HG03108 (cell line): ENCODE data around the gene RAB1B.
"Not testable (repeated sequence)": the region's sequence is repeated elsewhere in the genome, so short reads cannot be mapped to it uniquely, and the experiment has no call there.

Experiments used
- ATAC-seq: cut with Tn5 transposase; IDR thresholded peaks from one replicate; pipeline ENCODE4 v1.9.1; 2021; ENCODE audit warnings: moderate library complexity; ENCODE audit not compliant: unreplicated experiment

Gene RAB1B

DNA sequence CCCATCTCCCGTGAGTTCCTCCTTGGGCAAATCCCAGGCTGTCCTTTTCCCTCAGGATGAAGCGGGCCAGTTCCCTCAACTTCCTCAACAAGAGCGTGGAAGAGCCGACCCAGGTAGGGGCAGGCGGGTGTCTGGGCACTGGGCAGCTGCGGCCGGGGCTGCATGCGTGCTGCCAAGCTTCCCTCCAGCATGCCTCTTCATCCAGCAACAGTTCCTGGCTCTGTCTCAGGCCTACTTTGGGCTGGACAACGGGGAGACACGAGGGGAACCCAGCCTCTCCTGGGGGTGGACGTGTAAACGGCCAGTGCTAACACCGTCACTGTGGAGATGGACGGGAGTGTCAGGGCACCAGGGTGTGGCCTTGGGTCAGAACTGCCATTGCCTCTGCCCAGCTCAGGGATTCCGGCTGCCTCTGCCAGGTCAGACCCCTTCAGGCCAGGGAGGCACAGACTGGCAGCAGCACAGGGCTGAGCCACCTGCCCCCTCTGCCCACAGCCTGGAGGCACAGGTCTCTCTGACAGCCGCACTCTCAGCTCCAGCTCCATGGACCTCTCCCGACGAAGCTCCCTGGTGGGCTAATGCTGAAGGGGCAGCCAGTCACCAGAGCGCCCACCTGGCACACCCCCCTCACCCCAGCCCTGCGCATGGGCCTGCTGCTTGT lies 1.9 kb upstream of the RAB1B start:
- ATAC-seq = no peak

DNA sequence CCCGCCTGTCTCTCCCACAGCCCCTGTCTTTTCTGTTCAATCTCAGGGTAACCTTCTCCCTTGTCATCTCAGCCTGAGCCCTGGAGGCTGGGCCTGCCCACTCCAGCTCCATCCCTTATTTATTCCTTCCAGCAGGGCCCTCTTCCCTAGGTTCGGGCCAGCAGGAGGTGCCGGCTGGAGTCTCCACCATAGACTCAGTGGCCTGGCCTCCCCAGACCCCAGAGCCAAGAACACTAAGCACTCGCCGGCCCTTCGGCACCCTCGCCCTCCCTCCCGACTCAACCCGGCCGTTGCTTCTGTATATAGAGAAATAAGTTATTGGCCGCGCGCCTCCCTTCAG lies 1.4 kb upstream of the RAB1B start:
- no peak for ATAC-seq

DNA sequence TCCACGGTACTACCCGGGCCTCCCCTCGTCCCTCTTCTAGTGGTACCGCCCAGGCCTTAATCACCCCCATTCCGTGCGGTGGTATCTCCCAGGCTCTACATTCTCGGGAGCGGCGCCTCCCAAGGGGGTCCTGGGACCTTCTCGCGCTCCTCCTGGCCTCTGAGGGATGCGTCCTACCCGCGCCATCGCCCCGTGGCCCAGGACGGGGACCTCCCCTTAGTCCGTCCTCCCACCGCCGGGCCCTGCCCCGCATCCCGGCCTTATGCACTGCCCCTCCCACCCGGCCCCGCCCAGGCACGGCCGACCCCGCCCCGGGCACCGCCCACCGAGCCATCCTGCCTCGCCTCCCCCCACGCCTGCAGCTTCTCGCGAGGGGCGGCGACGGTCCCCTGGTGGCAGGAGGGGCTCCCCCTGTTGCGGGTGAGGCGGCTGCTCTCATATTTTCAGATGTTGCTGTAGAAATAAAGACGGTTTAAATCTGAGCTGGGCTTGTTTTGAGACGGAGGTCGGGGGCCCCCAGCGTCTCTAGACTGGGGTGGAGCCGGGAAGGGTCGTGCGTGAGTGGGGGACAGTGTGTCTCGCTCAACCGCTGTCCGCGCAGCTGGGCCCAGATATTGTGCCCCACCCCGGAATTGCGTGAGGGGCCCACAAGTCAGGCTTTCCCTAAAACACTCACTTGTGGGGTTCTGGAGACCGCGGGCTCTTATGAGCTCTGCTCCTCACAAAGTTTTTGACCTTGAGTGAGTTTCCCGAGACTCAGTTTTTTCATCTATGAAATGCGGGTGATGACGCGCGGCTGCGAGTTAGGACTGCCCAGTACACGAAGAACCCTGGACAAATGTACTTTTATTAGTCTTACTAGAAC lies 828 bp upstream of the RAB1B start:
- peak; percentile 51 for ATAC-seq

DNA sequence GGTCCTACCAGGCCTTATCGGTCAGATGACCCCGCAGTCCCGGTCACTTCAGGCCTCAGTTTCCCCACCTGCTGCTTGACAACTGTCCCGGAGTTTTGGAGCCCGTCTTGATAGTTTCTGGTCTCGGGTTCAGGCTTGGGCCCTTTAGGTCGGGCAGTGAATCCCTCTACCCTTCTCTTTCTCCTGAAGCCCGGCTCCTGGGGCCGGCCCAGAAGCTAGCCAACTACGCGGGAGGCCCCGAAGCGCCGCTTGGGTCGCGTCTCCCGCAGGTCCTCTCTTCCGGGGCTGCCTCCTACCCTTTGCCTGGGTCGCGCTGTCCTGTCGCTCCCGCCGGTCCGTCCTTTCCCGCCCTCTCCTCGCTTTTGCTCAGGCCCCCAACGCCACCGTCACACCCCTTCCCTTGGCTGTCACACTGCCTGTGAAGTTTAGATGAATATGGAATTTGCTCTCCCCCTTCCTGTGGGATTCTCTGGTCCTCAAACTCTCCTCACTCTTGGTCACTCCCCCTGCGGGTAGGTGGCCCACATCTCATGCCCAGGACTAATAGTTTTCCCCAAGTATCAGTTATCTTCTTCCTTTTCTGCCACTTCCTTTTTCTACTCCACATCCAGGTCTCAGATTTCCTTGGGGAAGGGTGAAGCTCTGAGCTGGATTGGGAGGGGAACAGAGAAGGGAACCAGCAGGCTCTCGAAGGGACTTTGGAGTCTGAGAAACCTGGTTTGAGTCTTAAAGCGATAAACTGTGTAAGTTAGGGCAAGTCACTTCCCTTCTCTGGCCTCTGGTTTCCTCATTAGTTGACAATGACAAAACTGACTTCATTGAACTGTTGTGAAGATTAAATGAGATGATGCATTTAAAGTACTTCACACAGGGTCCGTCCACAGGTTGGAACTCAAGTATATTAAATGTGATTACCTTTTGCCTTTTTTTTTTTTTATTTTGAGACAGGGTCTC lies 790 bp downstream of the RAB1B start:
- no peak for ATAC-seq

DNA sequence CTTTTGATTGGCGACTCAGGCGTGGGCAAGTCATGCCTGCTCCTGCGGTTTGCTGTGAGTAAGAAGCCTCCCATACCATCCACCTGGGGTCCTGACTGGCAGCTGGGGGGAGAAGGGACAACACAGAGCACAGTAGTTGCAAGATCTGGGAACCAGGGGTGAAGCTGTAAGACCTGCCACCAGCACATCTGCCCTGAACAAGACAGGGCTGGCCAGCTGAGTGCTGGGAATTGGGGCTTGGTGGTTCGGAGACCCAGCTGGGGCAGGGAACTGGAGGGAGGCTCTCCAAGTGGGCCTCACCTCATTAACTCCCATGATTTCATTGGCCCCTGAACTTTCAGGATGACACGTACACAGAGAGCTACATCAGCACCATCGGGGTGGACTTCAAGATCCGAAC lies 3.4 kb downstream of the RAB1B start:
- no peak for ATAC-seq

GRCh38 chr11:66272596-66272995 lies 4.2 kb downstream of the RAB1B start:
- no peak for ATAC-seq

DNA sequence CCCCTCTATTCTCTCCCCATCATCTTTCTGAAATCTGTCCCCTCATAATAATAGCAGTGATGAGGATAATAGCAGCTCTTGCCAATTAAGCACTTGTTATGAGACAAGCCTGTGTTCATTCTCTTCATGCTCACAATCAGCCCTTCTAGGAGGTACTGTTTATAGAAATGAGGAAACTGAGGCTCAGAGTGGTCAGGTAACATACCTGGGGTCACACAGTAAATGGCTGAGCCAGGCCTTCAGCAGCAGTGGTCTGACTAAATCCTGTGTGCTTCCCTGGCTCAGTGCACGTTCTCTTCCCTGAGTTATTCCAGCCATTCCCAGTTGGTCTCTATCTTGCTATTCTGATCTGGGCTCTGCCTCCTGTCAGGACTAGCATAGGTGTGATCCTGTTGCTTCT lies 5.8 kb downstream of the RAB1B start:
- no peak for ATAC-seq

- ATAC-seq = no peak
These were observed 7.0 kb downstream of the RAB1B start for GRCh38 chr11:66275396-66275795.

GRCh38 chr11:66275984-66276612 lies 7.7 kb downstream of the RAB1B start:
- ATAC-seq = no peak

DNA sequence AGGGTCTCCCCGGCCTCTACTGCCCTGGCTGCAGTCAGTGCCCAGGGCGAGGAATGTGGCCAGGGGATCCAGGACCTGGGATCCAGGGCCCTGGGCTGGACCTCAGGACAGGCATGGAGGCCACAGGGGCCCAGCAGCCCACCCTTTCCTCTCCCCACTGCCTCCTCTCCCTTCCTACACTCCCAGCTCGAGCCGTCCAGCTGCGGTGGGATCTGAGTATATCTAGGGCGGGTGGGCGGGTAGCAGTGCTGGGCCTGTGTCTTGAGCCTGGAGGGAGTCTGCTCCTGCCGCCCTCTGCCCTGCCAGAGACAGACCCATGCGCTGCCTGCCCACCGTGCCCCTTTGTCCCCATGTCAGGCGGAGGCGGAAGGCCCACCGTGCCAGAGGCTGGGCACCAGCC lies 8.2 kb downstream of the RAB1B start:
- not testable (repeated sequence) for ATAC-seq

DNA sequence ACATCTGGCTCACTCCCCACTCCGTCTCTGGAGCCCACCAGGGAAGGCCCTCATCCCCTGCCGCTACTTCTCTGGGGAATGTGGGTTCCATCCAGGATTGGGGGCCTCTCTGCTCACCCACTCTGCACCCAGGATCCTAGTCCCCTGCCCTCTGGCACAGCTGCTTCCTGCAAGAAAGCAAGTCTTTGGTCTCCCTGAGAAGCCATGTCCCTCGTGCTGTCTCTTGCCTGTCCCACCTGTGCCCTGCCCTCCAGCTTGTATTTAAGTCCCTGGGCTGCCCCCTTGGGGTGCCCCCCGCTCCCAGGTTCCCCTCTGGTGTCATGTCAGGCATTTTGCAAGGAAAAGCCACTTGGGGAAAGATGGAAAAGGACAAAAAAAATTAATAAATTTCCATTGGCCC lies 8.6 kb downstream of the RAB1B start:
- not testable (repeated sequence) for ATAC-seq

DNA sequence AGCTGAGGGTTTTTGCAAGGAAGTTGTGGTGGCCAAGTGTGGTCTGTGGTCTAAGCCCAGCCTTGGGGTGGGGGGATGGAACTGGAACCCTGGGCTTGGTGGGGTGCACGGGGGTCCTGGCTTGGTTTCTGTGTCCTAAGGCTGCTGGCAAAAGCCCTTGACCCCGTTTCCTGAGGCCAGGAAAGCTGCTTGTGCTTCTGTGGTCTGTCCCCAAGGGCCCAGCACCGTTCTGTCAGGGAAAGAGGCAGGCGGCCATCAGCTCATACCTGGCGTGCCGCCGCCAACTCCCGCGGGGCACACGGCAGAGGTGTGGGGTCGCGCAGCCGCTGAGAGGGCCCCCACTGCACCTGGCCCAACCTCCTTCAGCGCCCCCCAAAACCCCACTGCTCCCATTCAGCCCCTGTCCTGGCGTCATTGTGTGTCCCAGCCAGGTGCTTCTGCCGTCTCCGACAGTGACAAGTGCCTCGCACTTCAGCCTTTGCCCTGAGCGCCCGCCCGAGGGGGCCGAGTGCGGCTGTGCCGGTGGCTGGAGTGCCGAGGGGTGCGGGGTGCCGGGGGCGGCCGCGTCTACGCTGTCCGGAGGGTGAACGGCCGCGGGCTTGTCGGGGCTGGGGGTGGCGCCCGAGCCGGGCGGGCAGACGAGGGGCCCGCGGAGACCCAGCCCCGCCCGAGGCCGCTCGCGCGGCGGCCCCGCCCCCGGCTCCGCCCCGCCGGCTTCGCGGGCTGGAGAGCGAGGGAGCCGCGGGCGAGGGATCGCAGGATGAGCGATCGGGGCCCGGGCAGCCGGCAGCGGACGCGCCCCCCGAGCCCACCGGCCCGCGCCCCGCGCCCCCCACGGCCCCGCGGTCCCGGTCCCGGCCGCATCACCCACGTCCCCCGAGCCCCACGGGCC lies 9.3 kb downstream of the RAB1B start, which contains the start of gene CNIH2:
TSS of gene CNIH2 (plus strand) at position 705 of the 892 bp plus-strand sequence. CDS start 282 bp downstream, outside the sequence.
- ATAC-seq = no peak

DNA sequence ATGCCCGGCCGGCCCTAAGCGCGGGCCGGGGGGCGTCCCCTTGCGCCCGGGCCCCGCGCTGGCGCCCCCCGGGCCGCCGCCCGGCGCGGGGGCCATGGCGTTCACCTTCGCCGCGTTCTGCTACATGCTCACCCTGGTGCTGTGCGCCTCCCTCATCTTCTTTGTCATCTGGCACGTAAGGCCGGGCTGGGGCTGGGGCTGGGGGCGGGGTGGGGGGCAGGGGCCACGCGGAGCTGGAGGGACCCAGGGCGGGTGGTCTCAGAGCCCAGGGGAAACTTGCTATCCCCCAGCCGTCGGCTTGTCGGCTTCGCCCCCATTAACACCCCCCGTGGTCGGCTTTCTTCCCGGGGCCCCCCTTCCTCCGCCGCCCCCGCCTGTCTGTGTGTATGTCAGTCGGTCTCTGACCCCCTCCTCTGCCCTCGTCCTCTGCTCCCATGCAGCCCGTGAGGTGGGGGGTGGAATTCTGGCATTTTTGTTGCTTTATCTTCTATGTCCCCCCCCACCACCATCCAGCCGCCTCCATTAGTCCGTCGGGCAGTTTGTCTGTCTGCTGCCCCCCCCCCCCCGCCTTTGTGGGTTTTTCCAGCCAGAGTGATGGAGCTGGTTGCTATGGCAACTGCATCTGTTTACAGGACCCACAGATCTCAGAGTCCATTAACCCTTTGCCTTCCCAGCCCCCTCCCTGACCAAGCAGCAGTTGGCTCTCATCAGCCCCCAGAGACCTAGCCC lies 10.1 kb downstream of the RAB1B start:
- no peak for ATAC-seq

DNA sequence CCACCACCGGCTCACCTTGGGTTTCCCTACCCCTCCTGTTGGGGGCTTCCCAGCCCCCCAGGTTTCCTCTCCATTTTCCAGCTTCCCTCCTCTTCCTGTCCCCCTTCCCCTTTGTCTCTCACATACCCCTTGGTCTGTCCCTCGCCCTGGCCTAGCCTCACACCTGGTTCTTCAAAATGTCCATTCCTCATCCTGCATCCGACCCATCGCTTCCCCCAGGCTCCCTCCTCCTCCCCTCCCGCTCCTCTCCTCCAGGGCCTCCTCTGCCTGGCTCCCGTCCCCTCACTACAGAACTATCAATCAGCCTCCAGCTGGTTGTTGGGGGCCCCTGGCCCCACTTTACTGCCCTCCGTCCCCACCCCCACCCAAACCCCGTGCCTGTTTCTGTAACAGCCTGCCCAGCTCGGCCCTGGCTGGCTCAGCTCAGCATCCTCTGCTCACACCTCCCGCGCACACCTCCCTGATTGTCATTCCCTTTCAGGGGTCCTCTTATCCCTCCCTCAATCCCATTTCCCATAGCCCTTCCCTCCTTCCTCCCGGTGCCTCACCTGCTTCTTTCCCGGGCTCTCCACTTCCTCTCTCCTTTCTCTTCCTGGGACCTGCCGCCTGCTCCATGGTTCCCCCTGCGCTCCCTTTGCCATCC lies 10.8 kb downstream of the RAB1B start:
- no peak for ATAC-seq

GRCh38 chr11:66280428-66280827 lies 12.0 kb downstream of the RAB1B start:
- no peak for ATAC-seq

GRCh38 chr11:66281001-66281400 lies 12.6 kb downstream of the RAB1B start:
- ATAC-seq = no peak

GRCh38 chr11:66281776-66282467 lies 13.5 kb downstream of the RAB1B start:
- no peak for ATAC-seq
